K562 (cell line): ENCODE data around the gene C2orf92. TPM values are rescaled to one million over a fixed set of nuclear protein-coding genes. Genes with fewer than 3 reads are reported as not detected.

Experiments used
- MYC ChIP-seq, 2 experiments: fragments of 250-450 bp in 1 of 2; sonication (Bioruptor Pico) in 1 of 2; IDR thresholded peaks; 2 replicates each; pipeline versions ENCODE4 v1.5.1 to v1.6.1; 2012 to 2021; ENCODE audit warnings: low read depth in 2 of 2, borderline replicate concordance in 1 of 2, improper control_type of control experiment in 1 of 2, low read length in 1 of 2, mild to moderate bottlenecking in 1 of 2, moderate library complexity in 1 of 2
- polyA plus RNA-seq, 8 experiments: library from polyadenylated mRNA; depleted of rRNA in 4 of 8; stranded (reverse) in 5 of 8; unstranded in 3 of 8; fragments of >200 nt; fragmentation: Nextera tagmentation in 2 of 8; fragmentation: Illumina TruSeq in 1 of 8; extraction: Ambion mirVana in 2 of 8; extraction: Trizol in 1 of 8; gene quantifications; 2 replicates each; pipeline versions ENCODE4 v1.2.1 to v1.2.3, GENCODE V29; 2011 to 2014; ENCODE audit warnings: inconsistent platforms in 1 of 8, missing spikeins in 1 of 8
- total RNA-seq, 7 experiments: library from RNA; depleted of rRNA in 6 of 7; stranded (reverse); fragments of >200 nt in 6 of 7; fragmentation: Illumina TruSeq in 2 of 7; extraction: Trizol in 2 of 7; gene quantifications; 2 replicates each; pipeline versions ENCODE4 v1.2.1 to v1.2.3, GENCODE V29; 2011 to 2021; ENCODE audit warnings: low replicate concordance in 1 of 7
- TF ChIP-seq, protein P1 (sequence below): sonication (generic); formaldehyde crosslinking; IDR thresholded peaks from 2 replicates; pipeline ENCODE4 v1.9.0; 2022; ENCODE audit warnings: mild to moderate bottlenecking, missing genetic modification reagents
- TF ChIP-seq, protein P2 (sequence below): sonication (generic); formaldehyde crosslinking; IDR thresholded peaks from 2 replicates; pipeline ENCODE4 v1.9.0; 2022; ENCODE audit warnings: mild to moderate bottlenecking, missing genetic modification reagents
- TF ChIP-seq, protein P3 (sequence below), 2 experiments: fragments of 450-650 bp; conservative IDR thresholded peaks; 2 replicates each; pipeline ENCODE4 v1.6.1; 2017; ENCODE audit warnings: mild to moderate bottlenecking in 2 of 2, moderate library complexity in 2 of 2

Gene C2orf92
- total and polyA plus RNA-seq, 9 of the 15 experiments (the other 6 are each of a cell fraction or from before 2014, with no cell fraction given): 0.65 to 6.8 (median 3.6) TPM

DNA sequence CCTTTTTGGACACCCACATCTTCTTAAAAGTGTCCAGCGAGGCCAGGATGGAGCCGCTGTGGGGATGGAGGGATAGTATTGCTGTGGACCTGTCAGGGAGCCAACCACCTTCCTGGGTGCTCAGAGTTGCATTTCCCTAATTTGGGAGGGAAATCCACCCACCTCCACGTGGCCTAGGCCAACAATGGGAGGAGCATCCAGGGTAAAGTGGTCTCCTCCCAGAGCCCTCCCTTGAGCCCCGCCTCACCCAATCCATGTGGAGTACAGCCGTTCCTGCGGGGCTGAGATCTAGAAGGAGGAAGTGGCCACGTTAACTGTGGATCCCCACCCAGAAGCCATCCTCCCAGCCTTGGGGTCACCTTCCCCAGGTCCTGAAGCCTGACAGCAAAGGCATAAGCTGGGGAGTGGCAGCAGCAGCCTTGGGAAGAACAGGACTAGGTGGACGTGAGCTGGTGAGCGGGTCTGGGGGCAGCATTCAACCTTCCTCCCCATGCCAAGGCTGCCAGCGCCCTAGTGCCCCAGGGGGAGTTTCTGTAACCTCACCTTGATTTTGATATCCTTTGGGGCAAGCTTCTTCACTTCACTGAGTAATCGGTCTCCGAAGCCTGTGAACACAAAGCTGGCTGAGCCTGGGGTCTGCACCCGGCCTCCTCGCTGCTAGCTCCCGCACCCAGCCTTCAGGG, 12.5 kb upstream of the C2orf92 start (continued):
- TF ChIP-seq, protein P1, sequence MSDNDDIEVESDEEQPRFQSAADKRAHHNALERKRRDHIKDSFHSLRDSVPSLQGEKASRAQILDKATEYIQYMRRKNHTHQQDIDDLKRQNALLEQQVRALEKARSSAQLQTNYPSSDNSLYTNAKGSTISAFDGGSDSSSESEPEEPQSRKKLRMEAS (CRISPR knock-in tag): peak; percentile 34; the same call in 1 of the 2 replicates
- TF ChIP-seq, protein P2, sequence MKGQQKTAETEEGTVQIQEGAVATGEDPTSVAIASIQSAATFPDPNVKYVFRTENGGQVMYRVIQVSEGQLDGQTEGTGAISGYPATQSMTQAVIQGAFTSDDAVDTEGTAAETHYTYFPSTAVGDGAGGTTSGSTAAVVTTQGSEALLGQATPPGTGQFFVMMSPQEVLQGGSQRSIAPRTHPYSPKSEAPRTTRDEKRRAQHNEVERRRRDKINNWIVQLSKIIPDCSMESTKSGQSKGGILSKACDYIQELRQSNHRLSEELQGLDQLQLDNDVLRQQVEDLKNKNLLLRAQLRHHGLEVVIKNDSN (CRISPR knock-in tag): peak; percentile 35; the same call in 1 of the 2 replicates
- peak; percentile 25; the same call in 1 of the 2 replicates for TF ChIP-seq MYC (IDR thresholded peaks at IDR 0.05; ENCODE audit: low read depth, low read length)
- no peak for TF ChIP-seq MYC (CRISPR knock-in tag; IDR thresholded peaks at IDR 0.05; ENCODE audit: borderline replicate concordance, low read depth)
- TF ChIP-seq, protein P3, sequence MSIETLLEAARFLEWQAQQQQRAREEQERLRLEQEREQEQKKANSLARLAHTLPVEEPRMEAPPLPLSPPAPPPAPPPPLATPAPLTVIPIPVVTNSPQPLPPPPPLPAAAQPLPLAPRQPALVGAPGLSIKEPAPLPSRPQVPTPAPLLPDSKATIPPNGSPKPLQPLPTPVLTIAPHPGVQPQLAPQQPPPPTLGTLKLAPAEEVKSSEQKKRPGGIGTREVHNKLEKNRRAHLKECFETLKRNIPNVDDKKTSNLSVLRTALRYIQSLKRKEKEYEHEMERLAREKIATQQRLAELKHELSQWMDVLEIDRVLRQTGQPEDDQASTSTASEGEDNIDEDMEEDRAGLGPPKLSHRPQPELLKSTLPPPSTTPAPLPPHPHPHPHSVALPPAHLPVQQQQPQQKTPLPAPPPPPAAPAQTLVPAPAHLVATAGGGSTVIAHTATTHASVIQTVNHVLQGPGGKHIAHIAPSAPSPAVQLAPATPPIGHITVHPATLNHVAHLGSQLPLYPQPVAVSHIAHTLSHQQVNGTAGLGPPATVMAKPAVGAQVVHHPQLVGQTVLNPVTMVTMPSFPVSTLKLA (conservative IDR thresholded peaks at IDR 0.05): peak; percentile 40 to 41; a peak in 1 of 4 replicates
